Stimulated activated CD8-positive, alpha-beta memory T cell treated with anti-CD3 and anti-CD28 coated beads, Interleukin-15, amount 100 ng/mL, for 48 hours (primary cell): ENCODE data around the gene NSUN7.
"Not testable (repeated sequence)": the region's sequence is repeated elsewhere in the genome, so short reads cannot be mapped to it uniquely, and the experiment has no call there.

Experiments
- DNase-seq, 2 donors: peaks; one replicate each; pipeline ENCODE4 v3.0.0-alpha.2; 2020; ENCODE audit warnings: low read depth in 2 of 2

The NSUN7 gene

DNA sequence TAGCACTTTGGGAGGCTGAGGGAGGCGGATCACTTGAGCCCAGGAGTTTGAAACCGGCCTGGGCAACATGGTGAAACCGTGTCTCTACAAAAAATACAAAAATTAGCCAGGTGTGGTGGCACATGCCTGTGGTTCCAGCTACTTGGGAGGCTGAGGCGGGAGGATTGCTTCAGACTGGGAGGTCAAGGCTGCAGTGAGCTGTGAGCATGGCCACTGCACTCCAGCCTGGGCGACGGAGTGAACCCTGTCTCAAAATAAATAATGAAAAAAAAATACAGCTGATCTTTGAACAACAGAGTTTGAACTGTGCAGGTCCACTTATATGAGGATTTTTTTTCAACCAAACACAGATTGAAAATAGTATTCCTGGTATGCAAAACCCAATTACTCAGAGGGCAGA is 67.4 kb downstream of the NSUN7 start:
- not testable (repeated sequence) for DNase-seq

- no peak for DNase-seq
Measured at GRCh38 chr4:40820101-40820500, 70.3 kb downstream of the NSUN7 start.

- DNase-seq, result no peak
Measured at GRCh38 chr4:40822420-40823166, 72.8 kb downstream of the NSUN7 start.

DNA sequence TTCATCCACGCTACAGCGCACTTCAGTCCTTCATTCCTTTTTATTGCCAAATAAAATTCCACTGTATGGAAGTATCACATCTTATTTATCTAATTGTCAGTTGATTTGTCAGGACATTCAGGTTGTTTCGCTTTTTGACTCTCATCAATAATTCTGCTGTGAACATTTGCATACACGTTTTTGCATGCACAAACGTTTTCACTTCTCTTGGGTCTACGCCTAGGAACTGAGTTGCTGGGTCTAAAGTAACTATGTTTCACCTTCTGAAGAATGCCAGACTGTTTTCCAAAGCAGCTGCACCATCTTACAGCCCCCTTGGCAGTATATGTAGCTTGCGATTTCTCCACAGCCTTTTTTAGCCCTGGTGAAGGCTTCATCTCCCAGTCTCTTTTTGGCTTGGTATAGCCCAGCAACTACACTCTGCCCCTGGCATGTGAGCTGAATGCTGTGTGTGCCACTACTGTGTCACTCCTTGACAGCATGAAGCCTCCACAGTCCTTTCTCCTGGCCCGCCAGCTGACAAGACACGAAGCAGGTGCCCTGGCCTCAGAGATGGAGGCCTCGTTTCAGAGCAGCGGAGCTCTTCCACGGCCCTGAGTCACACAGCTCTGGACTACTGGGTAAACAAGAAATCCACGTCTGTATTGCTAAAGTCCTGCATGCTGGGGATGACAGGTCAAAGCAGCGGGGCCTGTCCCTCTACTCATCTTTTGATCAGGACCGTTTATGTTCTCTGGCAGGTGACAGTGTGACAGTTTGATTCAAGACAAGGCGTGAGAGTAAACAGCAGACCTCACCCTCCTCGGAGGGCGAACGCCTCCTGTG is 75.5 kb downstream of the NSUN7 start:
- DNase-seq, result no peak

DNA sequence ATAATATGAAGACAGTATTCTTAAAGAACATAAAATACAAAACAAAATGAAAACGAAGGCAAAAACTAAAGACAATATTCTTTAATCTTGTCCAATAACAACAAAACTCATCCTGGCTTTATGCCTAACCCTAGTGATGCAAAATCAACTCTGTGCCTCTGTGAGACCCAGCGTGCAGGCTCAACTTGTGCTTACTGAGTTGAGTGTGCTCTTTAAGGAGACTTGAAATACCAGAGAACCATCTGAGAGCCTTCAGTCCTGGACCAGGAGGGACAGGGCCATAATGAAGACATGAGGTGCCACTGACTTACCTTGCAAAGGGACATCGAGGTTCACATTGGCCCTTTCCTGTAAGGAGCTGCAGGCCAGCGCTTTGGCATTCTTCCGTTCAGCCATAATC is 77.1 kb downstream of the NSUN7 start:
- no peak for DNase-seq

DNA sequence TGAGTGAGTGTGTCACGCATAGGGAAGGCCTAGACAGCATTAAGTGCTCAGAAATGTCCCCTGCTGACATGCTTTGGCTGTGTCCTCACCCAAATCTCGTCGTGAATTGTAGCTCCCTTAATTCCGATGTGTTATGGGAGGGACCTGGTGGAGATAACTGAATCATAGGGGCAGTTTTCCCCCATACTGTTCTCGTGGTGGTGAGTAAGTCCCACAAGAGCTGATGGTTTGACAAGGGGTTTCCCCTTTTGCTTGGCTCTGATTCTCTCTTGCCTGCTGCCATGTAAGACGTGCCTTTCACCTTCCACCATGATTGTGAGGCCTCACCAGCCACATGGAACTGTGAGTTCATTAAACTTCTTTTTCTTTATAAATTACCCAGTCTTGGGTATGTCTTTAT is 78.0 kb downstream of the NSUN7 start:
- no peak for DNase-seq

GRCh38 chr4:40828661-40829060 is 78.9 kb downstream of the NSUN7 start:
- DNase-seq, result no peak

DNA sequence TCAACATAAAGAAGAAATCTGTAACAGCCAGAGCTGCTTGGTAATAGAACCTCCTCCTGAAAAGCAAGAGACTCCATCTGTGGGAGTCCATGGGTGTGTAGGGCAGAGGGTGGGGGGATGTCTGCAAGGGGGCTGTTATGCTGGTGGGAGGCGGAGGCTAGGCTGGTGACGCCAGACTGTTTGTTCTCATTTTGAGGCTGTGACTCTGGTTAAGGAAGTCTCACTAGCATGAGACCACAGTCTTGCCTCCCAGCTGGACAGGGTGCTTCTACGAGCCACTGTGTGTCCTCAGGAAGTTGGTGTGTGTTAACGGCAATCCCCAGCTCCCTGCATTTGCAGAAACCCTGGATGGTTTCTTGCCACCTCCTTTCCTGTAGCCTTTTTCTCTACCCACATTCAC is 79.8 kb downstream of the NSUN7 start:
- DNase-seq, result no peak

DNA sequence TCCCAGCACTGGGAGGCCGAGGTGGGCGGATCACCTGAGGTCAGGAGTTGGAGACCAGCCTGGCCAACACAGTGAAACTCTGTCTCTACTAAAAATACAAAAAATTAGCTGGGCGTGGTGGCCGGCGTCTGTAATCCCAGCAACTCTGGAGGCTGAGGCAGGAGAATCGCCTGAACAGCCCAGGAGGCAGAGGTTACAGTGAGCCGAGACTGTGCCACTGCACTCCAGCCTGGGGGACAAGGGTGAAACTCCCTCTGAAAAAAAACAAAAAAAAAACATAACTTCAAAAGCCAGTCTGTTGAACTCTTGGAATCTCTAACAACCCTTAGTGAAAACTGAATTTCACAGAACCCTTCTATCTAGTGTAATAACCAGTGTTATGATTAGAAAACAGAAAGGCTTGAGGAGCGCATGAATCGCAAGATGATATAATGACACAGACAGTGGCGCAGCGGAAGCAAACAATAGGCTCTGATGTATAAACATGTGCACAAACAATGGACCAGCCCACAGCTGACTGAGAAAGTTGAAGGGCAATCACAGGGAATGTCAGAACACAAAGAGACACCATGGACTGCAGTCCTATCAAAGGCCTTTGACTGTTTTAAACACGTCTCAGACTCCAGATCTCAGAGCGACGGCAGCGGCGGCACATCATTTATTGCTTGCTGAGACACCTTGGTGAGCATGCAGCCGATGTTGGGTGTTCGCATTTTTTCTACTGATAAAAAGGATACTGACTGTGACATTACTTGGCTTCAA is 81.6 kb downstream of the NSUN7 start:
- DNase-seq, result no peak

DNA sequence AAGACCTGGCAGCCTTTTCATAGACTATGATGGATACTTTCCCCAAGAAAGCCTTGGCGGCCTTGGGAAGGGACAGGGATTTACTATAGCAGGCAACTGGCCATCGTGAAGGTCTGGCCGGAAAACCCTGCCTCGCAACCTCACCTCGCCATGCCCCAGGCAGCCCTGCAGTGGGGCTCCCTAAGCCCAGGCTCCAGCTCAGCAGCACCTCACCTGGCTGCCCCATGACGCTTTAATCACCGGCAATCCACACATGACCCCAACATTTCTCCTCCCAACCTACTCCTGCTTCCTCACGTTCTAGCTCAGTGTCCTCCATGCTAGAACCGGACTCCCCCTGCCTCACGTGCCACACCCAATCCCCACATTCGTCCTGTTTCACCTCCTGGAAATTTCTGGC is 82.4 kb downstream of the NSUN7 start:
- DNase-seq, result no peak

- no peak for DNase-seq
Measured at GRCh38 chr4:40833212-40833611, 83.5 kb downstream of the NSUN7 start.

DNA sequence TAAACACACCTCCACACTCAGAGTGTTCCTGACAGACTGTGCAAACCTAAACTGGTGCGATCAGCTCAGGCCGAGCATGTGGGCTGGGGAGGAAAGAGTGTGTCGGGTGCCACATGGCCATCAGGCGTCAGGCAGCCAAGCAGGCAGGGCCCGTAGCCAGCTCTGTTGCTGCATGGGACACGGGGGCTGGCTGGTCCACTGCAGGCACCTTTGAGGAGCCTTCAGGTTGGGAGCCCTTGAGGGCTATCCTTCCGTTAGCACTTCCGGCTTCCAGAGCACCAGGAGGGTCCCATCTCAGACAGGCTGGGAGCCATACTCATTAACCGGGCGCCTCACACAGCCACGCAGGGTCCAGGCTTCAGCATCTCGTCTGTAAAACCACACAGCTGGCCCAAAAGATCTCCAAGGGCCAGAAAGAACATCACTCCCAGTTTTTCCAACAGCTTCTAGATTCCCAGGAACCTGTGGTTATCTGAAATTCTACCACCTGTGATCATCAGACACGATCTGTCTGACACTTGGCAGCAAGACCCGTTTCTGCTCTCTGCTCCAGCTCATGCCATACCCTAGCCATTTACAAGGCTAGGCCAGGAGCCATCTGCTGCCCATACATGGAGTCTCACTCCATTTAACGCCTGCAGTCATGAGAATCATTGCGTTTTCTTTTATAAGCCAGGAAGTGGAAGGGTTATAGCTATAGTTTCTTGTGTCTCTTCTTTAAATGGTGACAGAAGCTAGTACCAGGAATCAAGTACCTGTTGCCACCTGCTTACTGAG is 87.5 kb downstream of the NSUN7 start:
- no peak for DNase-seq

- no peak for DNase-seq
Measured at GRCh38 chr4:40838742-40839141, 89.0 kb downstream of the NSUN7 start.

GRCh38 chr4:40840255-40840984 is 90.7 kb downstream of the NSUN7 start:
- DNase-seq, result no peak

GRCh38 chr4:40840985-40841571 is 91.3 kb downstream of the NSUN7 start:
- DNase-seq, result peak; percentile 65 to 74

DNA sequence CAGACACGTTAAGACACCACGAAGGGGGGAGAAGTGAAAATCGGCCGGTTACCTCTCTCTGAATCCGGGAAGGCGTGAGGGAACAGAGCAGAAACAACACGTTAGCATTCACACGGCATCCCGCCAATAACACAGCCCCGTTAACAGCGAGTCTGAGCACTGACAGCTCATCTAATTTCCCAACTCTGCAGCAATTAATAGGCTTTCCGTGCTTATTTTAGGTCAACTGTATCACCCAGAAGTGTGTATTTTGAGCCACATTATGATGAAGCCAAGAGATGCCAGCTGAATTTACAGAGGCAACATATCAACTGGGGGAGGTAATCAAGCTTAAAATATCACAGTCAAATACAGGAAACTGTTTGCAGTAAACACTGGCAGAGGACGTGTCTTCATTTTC is 92.6 kb downstream of the NSUN7 start:
- no peak for DNase-seq

- no peak for DNase-seq
Measured at GRCh38 chr4:40842725-40843423, 93.1 kb downstream of the NSUN7 start.

DNA sequence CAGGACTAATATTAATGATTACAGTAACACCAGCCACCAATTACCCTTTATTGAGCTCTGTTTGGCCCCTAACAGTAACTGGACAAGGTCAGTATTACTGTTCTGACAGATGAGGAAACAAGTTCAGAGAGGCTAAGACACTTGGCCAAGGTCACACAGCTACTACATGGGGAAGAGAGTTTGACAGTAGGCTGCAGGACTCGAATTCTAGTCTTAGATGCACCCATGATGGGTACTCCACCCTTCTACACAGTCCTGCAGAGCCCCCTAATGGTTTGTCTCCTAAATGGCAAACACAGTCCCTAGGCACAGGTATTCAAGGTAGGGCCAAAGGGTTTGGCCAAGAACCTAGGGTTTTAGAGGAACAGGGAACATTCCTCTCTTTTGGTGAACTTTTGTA is 93.9 kb downstream of the NSUN7 start:
- DNase-seq, result peak in 1 of 2 donors; percentile 8

- DNase-seq, result no peak
Measured at GRCh38 chr4:40844261-40844660, 94.5 kb downstream of the NSUN7 start.
